Fibroblast of skin of scalp (primary cell): ENCODE data around the gene TTC23L.
"Not testable (repeated sequence)": the region's sequence is repeated elsewhere in the genome, so short reads cannot be mapped to it uniquely, and the experiment has no call there.

Experiments used
- DNase-seq: peaks from one replicate; pipeline ENCODE4 v3.0.0-alpha.2; 2013

Gene TTC23L

DNA sequence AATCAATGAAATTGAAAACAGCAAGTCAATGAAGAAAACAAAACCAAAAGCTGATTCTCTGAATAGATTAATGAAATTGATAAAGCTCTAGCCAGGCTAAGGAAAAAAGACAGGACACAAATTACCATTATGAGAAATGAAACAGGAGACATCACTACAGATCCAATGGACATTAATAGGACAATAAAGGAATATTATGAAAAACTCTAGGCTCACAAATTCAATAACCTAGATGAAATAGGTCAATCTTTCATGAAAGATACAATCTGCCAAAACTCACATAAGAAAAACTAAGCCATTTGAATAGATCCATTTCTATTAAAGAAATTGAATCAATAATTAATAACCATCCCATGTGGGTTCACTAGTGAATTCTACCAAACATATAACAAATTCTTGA is 37.3 kb downstream of the TTC23L start:
- DNase-seq: no peak

DNA sequence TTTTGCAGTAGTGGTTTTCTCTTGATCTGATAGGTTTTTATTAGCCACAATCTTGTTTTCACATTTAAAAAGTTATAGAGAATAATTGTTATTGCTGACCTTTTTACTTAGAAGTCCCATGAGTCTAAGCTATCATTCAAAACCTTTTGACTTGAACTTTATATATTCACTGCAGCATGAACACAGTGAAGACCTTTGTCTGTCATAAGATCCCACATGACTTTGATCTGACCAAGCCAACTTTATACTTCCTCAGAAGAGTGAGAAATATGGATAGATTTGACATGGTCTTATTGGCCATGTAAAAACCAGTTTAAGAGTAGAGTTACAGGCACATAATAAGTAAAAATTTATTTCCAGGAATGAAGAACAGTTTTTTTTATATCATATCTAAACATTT is 42.3 kb downstream of the TTC23L start:
- DNase-seq: no peak

DNA sequence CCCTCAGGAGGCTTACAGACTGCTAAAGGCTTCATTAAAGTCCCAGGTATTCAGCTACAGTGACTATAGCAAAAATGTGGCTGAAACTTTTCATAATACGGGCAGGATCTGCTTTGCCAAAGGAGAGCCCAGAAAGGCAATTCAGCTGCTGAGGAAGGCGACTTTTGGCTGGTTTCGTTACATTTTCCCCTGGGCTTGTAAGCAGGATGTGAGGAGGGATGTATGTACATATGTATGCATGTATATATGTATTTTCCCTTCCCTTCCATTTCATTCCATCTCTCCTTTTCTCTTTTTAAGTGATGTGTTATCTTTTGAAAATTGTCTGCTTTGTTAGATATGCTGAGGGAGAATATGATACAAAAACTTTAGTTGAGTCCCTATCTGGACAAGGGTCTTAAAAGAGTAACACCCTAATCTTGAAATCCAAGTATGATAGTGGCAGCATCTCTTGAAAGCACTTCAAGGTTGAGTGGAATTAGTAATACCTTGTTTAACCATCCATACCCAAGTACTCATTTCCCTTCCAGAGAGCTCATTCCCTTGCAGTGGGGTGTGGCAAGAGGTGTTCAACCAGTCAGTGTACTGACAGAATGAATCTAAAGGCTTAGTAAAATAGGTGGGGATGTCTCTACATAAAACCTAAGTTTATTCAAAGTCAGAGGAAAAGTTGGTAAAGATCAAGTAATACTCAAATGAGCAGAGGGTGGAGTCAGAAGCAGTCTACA is 47.6 kb downstream of the TTC23L start:
- DNase-seq: no peak

DNA sequence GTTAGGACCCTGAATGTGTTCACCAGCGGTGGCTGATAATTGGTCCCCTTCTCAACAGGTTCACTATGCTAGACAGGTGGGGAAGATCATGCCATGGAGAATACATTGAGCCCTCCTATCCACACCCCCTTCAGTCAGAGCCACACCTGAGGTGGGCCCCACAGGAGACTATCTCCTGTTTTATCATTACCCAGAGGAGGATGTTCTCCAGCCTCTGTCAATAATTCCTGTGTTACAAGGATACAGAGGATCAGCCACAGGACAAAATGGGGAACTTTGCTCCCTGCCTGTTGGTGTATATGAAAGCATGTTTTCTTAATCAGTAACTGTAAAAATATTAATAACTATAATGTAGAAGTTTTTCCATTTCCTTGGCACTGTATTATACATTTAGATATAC is 50.4 kb downstream of the TTC23L start:
- DNase-seq: no peak

DNA sequence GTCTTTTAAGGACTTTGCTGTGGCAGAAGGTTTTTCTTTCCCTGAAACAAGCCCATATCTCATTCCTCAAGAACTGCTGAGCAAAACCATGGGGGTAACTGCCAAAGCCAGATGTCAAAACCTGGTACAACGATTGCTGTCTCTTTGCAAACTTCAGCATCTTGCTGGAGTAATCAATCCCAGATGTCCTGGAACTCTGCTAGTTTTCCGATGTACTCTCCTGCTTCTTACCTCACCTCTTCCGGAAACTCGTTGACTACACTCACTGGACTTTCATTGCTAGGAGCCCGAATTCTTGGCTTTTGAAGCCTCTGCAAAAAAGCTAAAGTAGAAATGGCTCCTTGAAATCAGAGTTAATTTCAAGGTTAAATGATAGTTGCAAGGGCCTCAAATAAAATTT is 53.0 kb downstream of the TTC23L start:
- peak; percentile 85 for DNase-seq

DNA sequence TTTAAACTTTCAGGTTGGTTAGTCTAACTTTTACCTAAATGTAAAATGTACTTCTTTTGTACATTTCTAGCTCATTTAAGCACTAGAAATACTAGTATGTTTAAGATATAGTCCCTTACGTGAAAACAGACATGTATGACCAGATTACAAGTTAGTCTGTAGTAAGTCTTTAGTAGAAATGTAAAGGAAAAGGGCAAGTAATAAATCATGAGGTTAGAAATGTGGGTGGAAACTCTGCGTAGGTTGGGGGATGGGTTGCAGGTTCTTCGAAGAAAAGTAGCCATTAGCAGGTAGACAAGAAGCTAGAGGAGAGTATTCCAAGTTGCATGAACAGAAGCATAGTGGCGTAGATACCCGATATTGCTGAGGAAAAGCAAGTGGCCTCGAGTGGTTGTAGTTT is 53.5 kb downstream of the TTC23L start:
- DNase-seq: no peak

DNA sequence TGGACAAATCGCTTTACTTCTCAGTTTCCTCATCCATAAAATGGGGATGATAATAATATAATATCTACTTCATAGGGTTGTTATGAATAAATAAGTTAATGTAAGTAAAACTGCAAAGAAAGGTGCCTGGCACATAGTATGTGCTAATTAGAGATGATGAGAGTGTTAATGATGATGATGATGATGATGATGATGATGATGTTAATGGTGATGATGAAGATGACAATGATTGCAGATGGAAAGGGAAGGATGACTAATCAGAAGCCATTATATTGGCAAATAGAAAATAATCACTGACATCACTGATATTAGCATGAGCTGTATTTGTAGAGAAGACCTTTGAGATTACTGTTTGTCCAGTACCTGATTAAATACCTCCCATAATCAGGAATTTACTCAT is 55.8 kb downstream of the TTC23L start:
- no peak for DNase-seq

DNA sequence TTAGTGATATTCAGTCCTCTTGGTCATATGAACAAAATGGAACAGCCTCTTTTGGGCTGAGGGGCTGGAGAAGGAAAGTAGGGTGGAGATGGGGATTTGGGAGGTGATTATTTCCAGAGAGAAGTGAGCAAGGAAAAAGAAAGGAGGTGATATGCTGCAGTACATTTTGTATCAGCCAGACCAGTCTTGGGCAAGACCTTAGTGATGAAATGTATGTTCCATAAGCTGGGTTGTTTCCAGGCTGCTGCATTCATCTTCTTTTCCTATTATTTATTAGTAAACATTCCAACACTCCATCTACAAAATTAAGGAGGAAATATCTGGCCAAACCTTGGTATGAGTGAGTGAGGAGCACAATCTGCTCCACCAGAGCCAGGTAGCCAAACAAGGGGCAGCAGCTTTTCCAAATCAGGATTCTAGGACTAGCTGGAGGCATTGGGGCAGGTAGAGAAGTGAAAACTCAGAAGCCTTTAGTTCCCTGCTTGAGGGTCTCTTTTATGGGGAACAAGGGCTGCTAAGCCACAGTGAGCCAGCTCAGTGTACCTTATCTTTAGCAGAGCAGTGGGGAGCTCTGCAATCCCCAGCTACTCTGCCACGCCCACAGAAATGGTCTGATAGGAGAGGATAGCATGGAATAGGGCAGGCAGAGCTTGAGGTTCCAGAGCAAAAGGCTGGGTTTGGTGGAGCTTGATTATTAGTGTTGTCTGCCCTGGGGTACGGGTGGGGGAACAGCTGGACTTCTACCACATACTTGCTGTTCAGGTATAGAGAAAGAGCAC is 56.9 kb downstream of the TTC23L start:
- DNase-seq: no peak

DNA sequence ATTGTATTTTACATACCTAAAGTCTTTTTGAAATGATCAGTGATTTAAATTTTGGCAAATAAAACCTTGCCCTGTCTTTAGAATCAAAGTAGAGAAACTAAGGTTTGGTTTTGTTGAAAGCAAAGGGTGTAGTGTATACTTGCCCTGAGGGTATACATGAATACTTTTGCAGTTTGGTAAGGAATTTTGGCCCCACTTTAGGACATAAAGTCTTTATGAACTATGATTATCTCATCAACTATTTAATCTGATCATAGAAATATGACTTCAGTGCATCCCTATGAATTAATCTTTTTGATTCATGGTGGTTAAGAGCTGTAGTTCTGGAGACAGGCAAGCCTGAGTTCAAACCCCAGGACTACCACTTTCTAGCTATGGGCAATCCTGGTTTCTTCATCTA is 58.7 kb downstream of the TTC23L start:
- DNase-seq: peak; percentile 23

DNA sequence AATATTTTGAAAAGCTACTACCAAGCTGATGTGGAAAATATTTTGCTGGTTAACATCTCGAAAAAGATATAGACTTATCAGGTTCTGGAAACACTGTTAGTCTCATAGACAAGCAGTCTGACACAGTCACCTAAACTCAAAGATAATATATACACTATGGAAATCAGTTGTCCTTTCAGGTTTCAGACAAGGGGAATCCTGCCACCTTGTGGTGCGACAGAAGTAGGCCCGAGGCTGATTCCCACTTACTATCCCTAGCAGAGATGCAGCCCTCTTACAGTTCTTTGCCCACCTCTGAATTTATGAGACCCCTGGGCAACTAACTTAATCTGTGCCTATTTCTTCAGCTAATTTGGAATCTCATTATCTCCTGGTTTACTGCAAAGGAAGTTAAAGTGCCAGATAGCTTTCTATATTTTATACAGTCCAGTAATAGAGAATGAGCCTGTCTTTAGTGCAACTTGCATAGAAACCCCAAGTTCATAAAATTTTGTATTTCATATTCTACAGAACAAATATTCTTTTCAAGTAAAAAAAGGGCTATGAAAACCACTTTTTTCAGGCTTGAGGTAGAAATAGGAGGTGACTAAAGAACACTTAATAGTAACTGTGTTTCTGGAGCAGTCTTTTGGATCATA is 59.4 kb downstream of the TTC23L start:
- peak; percentile 77 for DNase-seq

DNA sequence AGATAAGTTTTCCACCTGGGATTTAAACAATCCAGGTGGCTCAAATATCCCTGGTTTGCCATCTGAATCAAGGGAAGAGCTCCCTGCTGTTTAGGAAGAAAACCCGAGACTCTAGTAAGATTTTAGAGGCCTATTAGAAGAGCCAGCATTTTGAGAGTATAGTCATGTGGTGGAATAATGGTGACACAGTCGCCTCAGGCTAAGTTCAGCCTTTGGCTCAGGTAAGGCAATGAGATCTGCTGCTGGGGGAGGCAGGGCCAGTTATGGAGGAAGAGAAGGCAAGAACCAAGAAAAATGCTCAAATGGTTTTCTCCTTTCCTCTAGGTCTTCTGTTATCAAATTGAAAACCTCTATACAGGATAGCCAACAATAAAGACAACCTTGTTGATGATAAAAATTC is 60.1 kb downstream of the TTC23L start:
- DNase-seq: no peak

DNA sequence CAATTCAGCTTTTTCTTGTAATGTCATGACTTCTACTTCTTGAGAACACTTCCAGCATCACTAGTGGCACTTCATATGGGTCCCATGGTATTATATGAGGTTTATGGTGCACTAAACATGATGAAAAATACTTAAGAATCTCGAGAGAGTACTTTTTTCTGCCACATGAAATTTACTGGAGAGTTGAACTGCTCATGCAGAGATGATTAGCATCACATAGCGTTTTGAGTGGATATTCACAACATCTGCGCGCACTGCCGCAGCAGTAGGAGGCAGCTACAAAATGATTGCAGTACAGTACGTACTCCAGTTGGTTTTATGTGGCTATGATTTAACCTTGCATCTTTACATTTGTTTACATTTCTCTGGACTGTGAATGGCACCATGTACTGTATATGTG is 61.7 kb downstream of the TTC23L start:
- DNase-seq: no peak

DNA sequence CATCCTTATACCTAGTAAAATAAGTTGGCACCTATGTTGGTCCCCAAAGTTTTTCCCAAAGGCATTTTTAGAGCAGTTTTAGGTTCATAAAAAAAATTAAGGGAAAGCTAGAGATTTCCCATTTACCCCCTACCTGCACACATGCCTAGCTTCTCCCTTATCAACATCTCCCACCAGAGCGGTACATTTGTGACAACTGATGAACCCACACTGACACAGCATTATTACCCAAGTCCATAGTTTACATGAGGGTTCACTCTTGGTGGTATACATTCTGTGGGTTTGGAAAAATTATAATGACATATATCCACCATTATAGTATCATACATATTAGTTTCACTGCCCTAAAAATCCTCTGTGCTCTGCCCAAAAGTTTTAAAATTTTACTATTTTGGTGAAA is 64.3 kb downstream of the TTC23L start:
- DNase-seq: no peak

DNA sequence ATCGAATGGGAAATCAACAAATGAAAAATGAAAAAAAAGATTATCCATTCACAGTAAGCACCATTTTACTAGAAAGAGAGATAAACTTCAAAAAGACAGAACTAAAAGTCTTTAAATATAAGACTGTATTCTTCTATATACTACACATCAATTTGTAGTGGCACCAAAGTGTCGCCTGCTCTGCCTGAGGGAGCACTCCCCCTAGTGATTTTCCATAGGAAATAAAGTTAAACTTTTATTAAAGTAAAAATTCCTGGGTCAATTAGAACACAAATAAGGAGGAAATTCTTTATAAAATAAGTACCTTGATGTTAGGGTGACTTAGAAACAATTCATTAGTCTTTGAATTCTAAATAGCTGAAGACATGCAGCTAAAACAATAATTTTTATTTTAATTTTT is 66.6 kb downstream of the TTC23L start:
- peak; percentile 20 for DNase-seq

DNA sequence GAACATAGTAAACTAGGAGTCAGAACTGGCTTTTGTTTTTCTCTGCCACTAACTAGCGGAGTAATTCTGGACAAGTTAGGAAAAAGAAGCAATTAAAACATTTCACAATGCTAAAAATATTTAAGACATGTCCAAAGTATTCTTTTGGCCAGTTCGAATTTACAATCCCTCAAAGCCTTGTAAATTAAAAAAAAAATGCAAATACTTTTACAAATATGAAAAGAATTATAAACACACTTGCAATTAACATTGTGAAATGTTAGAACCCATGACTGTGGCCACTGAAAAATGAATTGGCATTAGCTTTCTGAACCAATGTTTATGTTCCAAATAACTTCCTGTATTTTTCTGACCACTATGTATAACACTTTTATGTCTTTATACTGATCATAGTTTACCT is 74.1 kb downstream of the TTC23L start:
- peak; percentile 63 for DNase-seq

DNA sequence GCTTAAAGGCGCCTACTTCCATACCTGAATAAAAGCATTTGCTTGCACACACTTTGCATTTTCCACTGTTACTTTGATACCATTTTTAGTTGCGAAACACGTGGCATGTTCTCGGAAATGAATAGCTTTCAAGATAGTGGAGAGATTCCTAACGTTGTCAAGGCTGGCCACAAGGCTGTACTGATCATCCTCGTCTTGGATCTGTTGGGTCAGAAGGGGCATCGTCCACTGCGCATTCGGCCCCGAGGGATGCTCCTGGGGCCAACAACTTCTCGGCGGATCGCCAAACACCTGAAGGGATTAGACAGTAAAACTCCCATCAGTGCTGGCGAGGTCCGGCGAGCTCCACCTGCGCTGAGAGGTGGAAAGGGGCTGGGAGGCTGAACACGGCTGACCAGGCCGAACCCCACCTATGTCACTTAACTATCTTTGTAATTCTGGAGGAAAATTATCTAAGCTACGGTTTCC is 75.7 kb downstream of the TTC23L start:
- DNase-seq: no peak

DNA sequence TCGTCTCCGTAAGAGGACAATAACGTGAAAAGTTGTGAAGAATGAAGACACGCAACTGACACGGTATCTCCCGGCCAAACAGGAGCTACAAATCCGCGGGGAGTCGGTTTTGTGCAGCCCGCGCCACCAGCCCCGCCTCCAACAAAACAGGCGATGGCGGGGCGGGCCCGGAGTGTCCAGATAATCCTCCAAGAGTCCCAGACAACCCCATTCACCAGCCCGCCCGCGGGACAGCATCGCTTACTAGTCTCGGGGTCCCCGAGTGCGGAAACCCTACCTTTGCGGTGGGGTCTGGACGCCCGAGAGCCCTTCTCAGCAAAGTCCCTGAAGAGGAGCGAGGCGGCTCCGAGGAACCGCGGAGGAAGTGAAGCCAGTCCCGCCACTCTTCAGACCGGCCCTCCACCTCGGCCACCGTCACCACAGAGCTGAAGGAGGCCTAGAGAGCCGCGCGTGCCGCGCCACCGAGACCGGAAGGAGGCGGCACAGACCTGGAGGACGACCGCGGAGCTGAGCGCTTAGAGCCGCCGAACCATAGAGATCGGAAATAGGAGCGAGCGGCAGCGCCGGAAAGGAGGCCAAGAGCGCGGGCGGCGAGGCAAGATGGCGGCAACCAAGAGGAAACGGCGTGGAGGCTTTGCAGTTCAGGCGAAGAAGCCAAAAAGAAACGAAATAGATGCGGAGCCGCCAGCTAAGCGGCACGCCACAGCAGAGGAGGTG is 76.3 kb downstream of the TTC23L start, which contains the start of the genes BRIX1 and RAD1:
BRIX1 (plus strand) TSS at position 573 of the 717 bp plus-strand sequence; CDS start at position 601, 28 bp downstream.
RAD1 (minus strand) TSS at position 366 of the 717 bp plus-strand sequence. CDS start 612 bp downstream, outside the sequence.
- peak; percentile 98 for DNase-seq

DNA sequence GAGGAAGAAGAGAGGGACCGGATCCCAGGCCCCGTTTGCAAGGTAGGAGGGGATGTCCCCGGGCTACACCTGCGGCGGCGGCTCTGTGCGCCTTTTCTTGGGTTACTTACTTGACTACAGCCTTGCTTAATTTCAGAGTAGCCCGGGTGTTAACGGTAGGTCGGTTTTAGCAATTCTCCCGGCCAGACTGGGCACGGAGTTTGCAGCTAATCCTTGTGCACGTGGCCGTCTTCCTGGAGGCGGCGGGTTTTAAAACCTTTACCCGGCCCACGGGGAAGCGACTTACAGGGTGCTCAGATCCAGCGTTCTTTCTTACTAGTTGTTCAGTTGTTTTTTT is 76.9 kb downstream of the TTC23L start:
- no peak for DNase-seq

DNA sequence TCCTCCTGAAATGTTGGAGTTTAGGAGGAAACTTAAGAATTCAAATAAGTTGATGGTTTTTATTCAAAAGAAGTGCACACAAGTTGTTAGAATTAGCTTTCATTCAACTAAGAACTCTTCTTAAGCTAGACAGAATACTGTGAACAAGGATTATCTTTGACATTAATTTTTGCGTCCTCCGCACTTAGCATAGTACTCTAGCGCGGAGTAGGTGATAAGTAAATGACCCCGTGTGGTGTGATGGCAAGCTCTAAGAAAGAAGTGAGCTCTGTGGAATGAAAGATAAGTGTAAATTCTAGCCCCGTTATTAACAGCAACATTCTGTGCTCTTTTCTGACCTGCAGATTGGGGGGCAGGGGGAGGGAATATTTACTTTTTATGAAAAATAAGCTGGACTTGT is 77.6 kb downstream of the TTC23L start:
- no peak for DNase-seq

DNA sequence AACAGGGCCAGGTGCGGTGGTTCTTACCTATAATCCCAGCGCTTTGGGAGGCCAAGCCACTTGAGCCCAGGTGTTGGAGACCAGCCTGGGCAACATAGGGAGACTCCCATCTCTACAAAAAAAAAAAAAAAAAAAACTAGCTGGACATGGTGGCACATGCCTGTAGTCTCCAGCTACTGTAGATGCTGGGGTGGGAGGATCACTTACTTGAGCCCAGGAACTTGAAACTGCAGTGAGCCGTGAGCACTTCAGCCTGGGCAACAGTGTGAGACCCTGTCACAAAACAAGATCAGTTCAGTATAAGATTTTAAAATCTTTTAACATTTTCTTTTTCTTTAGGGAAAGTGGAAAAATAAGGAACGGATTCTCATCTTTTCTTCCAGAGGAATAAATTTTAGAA is 79.1 kb downstream of the TTC23L start:
- no peak for DNase-seq

DNA sequence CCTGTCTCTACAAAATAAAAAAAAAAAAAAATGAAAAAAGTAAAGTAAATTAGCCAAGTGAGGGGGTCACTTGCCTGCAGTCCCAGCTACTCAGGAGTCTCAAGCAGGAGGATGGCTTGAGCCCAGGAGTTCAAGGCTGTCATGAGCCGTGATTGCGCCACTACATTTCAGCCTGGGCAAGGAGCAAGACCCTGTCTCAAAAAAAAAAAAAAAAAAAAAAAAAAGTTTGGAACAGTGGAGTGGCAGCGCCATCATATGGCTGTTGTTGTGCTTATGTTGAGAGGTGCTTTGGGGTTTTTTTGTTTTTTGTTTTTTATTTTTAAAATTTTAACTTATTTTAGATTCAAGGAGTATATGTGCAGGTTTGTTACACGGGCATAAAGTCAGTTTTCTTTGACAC is 80.1 kb downstream of the TTC23L start:
- no peak for DNase-seq

DNA sequence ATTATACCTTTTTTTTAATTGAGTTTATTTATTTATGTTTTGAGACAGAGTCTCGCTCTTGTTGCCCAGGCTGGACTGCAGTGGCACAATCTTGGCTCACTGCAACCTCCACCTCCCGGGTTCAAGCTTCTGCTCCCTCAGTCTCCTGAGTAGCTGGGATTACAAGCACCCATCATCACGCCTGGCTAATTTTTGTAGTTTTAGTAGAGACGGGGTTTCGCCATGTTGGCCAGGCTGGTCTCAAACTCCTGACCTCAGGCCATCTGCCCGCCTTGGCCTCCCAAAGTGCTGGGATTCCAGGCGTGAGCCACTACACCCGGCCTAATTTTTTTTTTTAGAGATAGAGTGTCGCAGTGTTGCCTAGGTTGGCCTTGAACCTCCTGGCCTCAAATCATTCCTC is 84.3 kb downstream of the TTC23L start:
- DNase-seq: not testable (repeated sequence)
